GM19467 (cell line): ENCODE results near the gene FAM13C.
"Not testable (repeated sequence)": the region's sequence is repeated elsewhere in the genome, so short reads cannot be mapped to it uniquely, and the experiment has no call there.

ENCODE experiments used
- ATAC-seq: cut with Tn5 transposase; IDR thresholded peaks from one replicate; pipeline ENCODE4 v1.9.1; 2021; ENCODE audit warnings: mild to moderate bottlenecking, moderate library complexity; ENCODE audit not compliant: unreplicated experiment

Gene FAM13C

DNA sequence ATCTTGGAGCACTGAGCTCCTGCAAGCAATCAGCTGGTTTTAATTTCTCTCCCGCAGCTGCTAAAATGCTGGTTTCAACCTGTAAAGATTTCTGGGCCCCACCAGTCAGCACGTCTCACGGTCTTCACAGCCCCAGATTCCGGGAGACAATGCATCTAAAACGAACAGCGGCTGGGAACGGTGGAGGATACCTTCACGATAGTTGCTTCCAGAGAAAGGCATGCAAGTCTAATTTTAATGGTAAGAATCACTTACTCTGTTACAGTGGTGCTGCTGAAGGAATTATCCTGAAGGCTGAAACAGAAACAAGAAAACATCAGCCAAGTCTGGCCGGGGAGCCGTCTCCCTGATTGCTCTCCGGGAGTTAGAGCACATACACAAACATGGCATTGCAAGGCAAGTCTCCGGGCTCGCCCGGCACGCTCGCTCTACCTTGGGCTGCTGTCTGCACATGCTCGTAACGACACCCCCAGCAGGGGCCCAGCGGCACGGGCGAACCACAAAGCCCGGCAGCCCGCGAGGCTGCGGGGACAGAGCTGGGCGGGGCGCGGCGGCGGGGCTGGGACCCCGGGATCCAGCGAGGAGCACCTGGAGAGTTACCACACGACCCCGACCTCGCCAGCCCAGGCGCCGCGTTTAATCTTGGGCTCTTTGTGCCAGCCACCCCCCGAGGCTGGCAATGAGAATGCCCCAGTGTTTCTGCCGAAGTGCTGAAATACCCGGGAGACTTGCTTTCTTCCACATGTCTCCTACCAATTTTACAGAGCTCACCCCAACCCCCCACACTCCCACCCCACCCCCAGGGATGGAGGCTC, at the start of gene FAM13C:
TSS of gene FAM13C (minus strand) at position 406 of the 815 bp plus-strand sequence. CDS start at position 317, 89 bp downstream.
- no peak for ATAC-seq

DNA sequence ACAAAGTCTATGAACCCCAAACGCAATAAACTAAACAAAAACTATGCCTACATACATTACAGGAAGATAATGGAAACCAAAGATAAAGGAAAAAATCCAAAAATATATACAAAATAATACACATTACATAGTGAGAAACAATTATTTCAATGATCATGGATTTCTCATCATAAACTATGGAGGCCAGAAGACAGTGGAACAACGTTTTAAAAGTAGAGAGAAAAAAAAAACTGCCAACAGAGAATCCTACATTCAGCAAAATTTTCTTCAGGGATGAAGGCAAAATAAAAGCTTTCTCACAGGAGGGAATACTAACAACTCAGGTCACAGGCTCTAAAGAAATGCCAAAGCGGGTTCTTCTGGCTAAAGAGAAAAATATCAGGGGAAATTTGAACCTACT, 42.9 kb upstream of the FAM13C start:
- no peak for ATAC-seq

DNA sequence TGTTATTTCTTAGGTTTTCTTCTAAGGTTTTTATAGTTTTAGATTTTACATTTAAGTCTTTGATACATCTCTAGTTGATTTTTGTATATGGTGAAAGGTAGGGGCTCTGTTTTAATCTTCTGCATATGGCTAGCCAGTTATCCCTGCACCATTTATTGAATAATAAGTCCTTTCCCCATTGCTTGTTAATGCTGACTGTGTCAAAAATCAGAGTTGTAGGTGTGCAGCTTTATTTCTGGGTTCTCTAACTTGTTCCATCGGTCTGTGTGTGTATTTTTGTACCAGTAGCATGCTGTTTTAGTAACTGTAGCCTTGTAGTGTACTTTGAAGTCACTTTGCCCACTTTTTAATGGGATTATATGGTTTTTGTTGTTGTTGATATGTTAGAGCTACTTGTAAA, 37.9 kb upstream of the FAM13C start:
- no peak for ATAC-seq

DNA sequence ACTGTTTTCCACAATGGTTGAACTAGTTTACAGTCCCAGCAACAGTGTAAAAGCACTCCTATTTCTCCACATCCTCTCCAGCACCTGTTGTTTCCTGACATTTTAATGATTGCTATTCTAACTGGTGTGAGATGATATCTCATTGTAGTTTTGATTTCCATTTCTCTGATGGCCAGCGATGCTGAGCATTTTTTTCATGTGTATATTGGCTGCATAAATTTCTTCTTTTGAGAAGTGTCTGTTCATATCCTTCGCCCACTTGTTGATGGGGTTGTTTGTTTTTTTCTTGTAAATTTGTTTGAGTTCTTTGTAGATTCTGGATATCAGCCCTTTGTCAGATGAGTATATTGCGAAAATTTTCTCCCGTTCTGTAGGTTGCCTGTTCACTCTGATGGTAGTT, 37.0 kb upstream of the FAM13C start:
- not testable (repeated sequence) for ATAC-seq

DNA sequence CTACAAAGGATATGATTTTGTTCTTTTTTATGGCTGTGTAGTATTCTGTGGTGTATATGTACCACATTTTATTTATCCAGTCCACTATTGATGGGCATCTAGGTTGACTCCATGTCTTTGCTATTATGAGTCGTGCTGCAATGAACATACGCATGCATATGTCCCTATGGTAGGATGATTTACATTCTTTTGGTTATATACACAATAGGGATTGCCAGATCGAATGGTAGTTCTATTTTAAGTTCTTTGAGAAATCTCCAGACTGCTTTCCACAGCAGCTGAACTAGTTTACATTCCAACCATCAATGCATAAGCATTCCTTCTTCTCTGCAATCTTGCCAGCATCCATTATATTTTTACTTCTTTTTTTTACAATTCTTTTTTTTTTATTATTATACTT, 35.6 kb upstream of the FAM13C start:
- ATAC-seq, result no peak

DNA sequence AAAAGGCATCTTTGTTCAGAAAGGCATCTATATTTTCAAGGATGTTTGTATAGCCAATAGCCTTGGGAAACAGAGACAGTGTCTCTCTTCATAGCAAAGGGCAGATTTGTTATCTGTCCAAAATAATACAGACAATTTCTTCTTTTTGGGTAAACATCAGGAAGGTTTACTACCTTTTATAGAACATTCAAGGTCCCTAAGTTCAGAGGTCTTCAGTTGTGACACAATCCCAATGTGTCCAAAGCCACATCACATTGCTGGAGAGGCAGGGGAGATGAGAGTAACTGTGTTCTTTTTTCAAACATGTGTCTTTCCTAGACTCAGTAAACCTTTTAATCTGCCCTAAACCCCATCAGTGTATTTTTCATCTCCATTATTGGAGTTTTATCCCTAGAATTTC, 33.6 kb upstream of the FAM13C start:
- no peak for ATAC-seq

DNA sequence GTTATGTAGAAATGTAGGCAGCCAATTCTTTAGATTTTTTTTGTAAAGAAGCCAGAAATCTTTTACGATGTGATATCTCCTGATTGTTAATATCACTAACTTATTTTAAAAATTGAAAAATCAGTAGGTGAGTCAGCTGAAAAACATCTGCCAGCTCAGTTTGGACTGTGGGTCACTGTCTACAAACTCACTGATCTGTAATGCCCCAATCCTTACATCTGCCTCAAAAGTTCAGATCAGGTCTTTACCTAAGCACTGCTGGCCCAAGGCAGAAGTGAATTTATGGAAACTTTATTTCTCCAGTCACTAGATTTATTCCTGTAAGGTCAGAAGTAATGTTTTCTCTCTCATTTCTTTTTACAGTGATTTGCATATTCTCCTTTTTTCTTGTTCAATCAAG, 31.0 kb upstream of the FAM13C start:
- no peak for ATAC-seq

DNA sequence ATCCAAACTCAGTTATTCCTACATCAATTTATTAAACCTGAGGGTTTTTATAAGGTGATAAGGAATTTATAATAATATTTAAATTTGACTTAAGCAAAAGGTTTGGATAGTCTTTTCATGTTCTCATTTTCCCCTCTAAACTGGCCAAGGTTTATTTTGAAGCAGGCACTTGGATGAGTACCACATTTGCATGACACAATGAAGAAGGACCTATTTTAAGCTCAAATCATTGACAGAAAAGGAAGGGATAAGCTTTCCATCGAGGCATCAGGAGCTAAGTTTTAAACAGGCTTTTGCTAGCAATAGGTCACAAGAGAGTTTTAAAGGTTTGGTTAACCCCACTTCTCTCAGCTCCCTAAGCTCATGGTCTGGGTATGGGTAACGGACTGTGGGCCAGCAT, 28.7 kb upstream of the FAM13C start:
- ATAC-seq, result no peak

DNA sequence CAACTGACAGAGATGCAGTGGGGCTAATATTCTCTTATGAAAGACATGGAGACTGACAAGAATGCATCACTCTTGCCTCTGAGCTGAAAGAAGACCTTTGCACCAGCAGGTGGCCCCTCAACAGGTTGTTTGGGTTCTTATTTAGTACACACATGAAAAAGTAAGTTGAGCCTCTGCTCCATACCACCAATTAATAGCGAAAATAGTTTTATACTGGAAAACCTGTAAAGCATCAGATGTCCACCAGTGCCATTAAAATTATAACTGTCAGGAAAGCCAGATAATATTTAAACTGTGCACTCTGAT, 26.3 kb upstream of the FAM13C start:
- ATAC-seq, result no peak

DNA sequence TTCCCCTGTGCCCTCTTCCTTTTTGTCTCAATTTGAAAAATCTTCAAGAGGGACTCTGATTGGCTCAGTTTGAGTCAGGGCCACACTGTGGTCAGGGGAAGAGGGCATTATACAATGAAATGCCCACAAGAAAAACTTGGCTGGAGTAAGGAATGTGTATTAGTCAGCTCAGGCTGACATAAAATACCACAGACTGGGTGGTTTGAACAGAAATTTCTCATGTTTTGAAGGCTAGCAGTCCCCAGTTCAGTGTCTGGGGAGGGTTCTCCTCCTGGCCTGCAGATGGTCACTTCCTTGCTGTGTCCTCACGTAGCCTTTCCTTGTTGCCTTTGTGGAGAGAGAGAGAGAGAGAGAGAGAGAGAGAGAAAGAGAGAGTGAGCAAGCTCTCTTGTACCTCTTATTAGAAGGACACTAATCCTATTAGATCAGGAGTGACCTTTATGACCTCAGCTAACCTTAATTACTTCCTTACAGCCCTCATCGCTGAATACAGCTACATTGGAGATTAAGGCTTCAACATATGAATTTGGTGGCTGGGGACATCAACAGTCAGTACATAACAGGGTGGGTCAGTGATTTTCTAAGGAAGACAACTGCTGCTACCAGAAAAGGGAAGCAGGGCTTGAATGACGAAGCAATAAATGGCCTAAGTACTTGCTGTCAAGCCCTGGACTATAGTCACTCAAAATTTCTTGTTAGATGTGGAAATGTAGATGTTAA, 25.8 kb upstream of the FAM13C start:
- no peak for ATAC-seq

DNA sequence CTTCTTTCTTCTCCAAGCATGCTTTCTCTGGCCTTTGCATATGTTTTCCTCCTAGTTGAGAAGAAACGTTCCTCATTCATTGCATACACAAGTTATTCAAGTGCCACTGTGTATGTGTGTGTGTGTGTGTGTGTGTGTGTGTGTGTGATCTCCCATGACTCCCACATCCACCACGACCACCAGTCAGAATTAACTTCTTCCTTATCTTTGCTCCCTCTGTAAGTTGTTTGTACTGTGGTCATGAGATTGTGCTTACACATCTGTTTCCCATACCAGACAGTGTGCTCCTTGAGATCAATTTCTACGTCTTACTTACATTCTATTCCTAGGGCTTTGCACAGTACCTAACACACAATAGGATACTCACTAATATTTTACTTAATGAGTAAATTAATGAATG, 22.4 kb upstream of the FAM13C start:
- ATAC-seq, result no peak

DNA sequence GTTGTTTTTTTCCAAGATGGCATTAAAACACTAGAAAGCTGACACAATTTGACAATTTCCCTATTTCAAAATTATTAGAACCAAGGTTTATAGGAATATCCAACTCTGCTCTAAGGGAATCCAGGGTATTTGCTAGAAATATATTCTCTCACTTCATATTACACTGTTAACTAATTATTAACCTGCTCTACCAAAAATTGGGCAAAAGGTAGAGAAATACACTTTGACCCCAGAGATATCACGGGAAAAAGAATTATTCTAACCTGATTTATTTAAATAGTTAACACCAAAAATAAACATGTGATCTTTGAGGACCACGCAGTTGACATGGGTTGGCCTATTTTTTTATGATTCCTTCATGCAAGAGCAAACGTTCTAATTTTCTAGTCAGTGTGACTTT, 21.6 kb upstream of the FAM13C start:
- ATAC-seq, result no peak

DNA sequence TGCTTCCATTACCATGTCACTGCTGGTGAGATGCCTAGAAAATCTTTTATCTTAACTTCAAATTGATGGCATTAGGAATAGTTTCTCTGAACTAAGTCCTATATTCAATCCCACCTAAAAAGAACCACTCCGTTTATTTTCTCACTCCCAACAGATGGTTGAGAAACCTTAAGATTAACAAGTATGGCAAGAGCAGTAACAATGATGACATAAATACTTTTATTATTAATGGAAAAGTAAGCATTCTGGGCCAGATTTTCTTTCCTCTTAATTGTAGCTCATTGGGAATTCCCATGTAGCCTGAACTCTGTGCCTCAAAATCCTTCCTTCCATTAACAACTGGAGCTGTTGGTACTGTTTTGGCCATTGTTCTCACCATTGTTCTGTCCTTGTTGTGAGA, 21.1 kb upstream of the FAM13C start:
- no peak for ATAC-seq

DNA sequence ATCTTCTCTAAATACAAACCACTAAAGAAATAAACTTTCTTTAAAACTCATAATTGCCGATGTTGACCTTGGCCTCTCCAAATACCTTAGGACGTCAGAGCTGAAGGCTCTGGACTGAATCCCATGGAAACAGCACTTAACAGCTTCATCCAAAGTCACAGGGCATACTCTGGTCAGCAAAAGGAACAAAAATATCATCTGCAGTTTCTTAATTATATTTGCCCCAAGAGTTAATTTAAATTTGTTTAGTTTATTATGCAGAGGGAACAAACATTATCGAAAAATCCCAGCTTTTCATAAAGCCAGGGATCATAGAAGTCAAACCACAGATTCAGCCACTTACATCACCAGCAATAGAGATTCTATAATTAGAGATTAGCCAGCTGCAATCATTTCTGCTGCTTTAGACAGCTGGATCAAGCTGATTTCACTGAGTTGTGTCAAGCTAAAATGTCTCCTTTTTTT, 20.5 kb upstream of the FAM13C start:
- no peak for ATAC-seq

DNA sequence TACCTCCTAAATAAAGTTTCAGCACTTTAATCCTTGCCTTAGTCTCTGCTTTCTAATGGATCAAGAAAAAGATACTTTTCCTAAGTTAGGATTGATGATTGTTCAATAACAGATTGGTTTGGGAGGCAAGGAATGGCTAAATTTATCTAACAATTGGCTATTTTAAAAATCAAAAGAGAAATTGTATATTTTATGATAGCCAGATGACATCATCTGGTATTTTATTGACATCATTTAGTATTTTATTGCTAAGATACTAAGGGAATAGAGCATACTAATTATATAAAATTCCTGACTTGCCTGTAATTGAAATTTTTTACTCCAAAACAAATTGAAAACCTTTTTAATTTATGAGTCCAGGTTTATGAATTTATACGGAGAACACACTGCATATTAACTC, 19.3 kb upstream of the FAM13C start:
- no peak for ATAC-seq

DNA sequence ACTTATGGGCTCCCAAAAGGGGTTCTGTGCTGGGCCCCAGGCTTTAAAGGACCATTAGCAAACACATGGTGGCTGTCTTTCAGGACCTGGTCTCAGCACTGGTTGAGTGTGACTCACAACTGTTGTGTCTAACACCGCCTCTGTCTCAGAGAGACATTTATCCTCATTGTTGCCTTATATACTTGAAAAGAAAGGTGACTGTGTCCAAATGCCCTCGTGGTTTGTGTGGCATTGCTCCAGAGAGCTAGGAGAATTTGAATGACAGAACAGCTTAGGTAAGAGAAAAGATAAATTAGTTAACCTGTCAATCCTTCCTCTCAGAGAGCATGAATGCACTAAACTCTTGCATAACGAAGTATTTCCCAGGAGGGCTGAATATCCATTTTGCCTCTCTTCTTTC, 14.5 kb upstream of the FAM13C start:
- no peak for ATAC-seq

DNA sequence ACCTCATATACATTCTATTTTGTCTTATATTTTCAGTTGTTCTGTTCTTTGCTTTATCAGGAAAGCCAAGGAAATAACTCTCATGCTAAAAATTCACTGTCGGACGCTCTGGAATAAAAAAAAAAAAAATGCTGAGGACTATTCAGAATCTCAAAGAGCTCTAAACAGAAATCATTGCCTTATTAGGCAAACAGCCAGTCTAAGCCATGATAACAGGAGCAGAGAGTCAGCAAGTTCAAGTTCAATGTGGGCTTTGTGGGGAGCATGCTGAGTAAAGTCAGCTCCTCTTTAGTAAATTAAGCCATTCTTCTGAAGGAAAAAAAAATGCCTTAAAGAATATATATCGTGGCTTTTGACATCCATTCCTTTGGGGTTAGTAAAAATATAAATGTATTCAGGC, 13.6 kb upstream of the FAM13C start:
- no peak for ATAC-seq

DNA sequence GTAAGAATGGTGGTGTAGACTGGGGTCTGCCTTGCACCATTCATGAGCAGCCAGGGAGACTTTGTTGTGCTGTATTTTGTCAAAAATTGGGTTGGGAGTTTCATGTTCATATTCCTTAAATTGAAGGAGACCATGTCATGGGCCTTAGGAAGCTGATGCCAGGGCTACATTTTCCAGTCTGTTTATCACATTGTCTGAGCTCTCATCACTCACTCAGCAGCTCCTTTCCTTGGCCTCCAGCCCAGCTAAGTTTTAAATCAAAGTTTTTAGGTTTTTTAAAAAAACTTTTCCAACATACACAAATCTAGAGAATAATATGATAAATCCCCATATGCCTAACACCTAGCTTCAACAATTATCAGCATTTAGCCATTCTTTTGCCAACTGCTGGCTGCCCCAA, 12.6 kb upstream of the FAM13C start:
- no peak for ATAC-seq

DNA sequence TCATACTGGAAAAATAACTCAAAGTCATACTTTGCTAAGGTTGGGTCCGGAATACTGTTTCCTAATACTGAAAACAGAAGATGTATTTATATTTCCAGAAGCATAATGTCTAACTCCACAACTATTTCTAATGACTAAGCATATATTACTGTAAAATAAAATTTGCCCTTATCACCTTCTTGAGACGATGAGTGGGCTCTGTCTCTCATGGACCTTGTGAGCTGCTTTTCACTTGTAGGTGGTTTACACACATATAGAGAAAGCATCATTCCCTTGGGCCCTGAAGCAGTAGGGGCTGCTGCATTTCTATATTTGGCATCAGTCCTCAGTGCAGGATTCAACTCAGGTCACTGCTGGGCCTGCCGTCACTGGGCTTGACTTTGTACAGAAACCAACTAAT, 10.7 kb upstream of the FAM13C start:
- ATAC-seq, result no peak

DNA sequence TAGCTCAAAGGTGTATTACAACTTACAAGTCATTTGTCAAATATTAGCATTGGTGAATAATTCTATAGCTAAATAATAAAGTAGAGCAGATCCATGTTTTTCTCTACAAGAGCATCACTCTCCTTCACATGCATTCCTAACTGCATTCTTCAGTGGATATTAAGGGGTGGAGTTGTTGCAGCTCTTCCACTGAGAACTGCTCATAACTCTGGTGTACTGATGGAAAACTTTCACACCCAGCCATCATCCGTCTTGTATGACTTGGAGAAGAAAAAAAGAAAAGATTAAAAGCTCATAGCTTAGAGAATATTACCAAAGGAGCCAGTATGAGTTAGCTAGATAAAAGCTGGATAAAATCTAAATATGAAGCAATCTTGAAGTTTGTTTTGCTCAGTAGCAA, 10.2 kb upstream of the FAM13C start:
- no peak for ATAC-seq

DNA sequence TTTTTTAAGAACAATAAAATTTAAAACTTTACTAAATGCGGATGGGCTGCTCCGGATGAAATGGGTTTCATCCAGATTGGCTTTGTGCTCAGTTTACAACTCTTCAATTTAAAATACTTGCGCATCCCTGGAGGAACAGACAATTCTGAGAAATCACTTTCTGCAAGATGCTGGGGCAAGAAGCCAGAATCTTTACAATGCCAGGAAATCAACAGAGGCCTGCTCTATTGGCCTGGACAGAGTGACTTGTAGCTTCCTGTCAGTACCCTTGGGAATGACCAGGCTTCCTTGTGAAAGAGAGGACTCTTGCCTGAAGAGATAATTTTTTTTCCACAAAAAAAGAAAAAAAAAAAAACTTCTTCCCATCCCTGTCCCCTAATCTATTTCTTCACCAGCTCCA, 3.9 kb upstream of the FAM13C start:
- no peak for ATAC-seq

DNA sequence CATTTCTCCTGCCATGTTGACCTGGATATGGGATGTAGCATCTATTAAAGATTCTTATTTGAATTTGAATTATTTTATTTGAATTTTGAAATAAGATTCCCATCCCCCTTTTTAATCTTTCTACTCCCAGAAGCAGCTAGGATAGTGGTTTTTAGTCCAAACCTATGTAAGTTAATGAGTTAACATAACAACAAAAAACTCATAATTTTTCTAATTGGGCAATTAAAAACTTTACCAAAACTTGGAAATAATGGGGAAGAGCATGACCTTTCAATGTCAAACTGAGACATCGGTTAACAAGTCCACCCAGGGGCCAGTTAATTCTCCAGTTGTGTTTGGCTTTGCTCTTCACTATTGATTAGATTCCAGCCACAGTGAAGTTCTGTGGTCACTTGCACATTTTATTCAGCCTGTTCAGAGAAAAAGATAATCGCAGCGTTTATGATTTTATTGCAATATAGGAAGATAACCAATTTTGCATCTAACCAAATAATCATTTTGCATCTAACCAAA, 1.2 kb upstream of the FAM13C start:
- ATAC-seq, result no peak
